Testis (tissue), 3 donors: ENCODE measurements around the gene CFAP53. TPM values are rescaled to one million over a fixed set of nuclear protein-coding genes. Genes with fewer than 3 reads are reported as not detected.

ENCODE experiments used
- DNase-seq: peaks from one replicate; pipeline ENCODE4 v3.0.0-alpha.2; 2019
- H3K27ac ChIP-seq, 2 donors: fragments of 200-600 bp; sonication (generic); one replicate each; pipeline ENCODE4 v1.5.1; 2019
- H3K27me3 ChIP-seq: fragments of 200-600 bp; sonication (generic); one replicate; pipeline ENCODE4 v1.5.1; 2019
- H3K36me3 ChIP-seq: fragments of 200-600 bp; sonication (generic); one replicate; pipeline ENCODE4 v1.5.1; 2017; ENCODE audit warnings: low read depth; ENCODE audit errors: missing control alignments
- H3K4me1 ChIP-seq: fragments of 200-600 bp; sonication (generic); one replicate; pipeline ENCODE4 v1.5.1; 2019
- H3K4me3 ChIP-seq, 2 donors: fragments of 200-600 bp; sonication (generic); one replicate each; pipeline ENCODE4 v1.5.1; 2017 to 2019
- H3K9me3 ChIP-seq: fragments of 200-600 bp; sonication (generic); one replicate; pipeline ENCODE4 v1.5.1; 2017
- CTCF ChIP-seq, 3 experiments: fragments of 450-650 bp in 2 of 3; fragments of 200-600 bp in 1 of 3; sonication (generic) in 1 of 3; IDR thresholded peaks; one replicate each; pipeline ENCODE4 v1.5.1; 2016 to 2019; ENCODE audit warnings: antibody characterized with exemption in 3 of 3, mild to moderate bottlenecking in 2 of 3, moderate library complexity in 1 of 3
- POLR2A ChIP-seq: fragments of 450-650 bp; IDR thresholded peaks from one replicate; pipeline ENCODE4 v1.6.1; 2017; ENCODE audit warnings: antibody characterized with exemption, mild to moderate bottlenecking, moderate library complexity
- WGBS, 2 donors: methylation state at CpG; one replicate each; pipeline ENCODE4 v1.1.5; 2018; 5-methylcytosine and 5-hydroxymethylcytosine counted together
- intact Hi-C: fragments of 100-400 bp; cut with DNase I; formaldehyde crosslinking; loops from one replicate; pipeline ENCODE4 v1.15.1; 2023; ENCODE audit warnings: low total_unique reads
- polyA plus RNA-seq: library from polyadenylated mRNA; stranded (reverse); fragments of 350-450 nt; fragmentation: Illumina TruSeq; extraction: RNeasy Lipid Tissue Mini Kit (QIAGEN cat#74804); gene quantifications from one replicate; pipeline ENCODE4 v1.2.3, GENCODE V29; 2014; ENCODE audit warnings: low read depth, low replicate concordance; ENCODE audit not compliant: insufficient read depth
- total RNA-seq, 2 donors: library from RNA; depleted of rRNA; stranded (reverse); fragments of >200 nt; gene quantifications; one replicate each; pipeline ENCODE4 v1.2.3, GENCODE V29; 2016

CFAP53 gene
- total and polyA plus RNA-seq, 3 donors from 2014 or later: 22.7 to 72.8 (median 48.6) TPM

DNA sequence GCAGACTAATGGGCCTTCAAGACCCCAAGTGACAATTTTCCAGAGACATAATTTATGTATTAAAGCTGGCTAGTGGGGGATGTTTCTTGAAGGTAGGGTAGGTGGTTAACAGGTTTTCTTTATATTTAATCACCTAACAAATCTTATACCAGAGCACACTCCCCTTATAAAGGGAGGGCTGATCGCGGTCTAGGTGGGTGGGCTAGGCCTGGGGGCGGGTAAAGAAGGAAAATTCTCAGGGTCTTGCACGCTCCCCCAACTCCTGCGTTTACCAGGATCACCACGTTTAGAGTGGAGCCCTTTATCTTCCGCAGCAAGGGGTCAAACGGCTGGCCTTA is 41.1 kb upstream of the CFAP53 start:
- no peaks in the 10 kb centered on the region for H3K27me3 ChIP-seq
- no peak for DNase-seq
- no peak overlapping the region for H3K27ac ChIP-seq
- no peaks in the 10 kb centered on the region for H3K9me3 ChIP-seq
- H3K4me1 ChIP-seq: peaks cover 6% of the 10 kb centered on the region
- TF ChIP-seq CTCF (IDR thresholded peaks at IDR 0.05) (no peak), POLR2A (no peak)
- WGBS, 2 donors: 1% methylated on average over 8 of the region's 8 CpGs
- intact Hi-C loops: no loop called here
- peak overlapping the region; percentile 38 to 60 for H3K4me3 ChIP-seq
- H3K36me3 ChIP-seq: no peaks in the 10 kb centered on the region

- Histone ChIP-seq H3K9me3 (no peaks in the 10 kb centered on the region), H3K36me3 (no peaks in the 10 kb centered on the region), H3K27me3 (no peaks in the 10 kb centered on the region), H3K27ac (no peak overlapping the region), H3K4me3 (peak overlapping the region; percentile 38 to 60), H3K4me1 (peaks cover 6% of the 10 kb centered on the region)
- DNase-seq: no peak
- intact Hi-C loops: no loop called here
- 18 to 42% methylated on average over 8 of the region's 8 CpGs for WGBS, 2 donors
- TF ChIP-seq CTCF (IDR thresholded peaks at IDR 0.05) (no peak), POLR2A (no peak)
Measured at GRCh38 chr18:50306944-50307343, 40.6 kb upstream of the CFAP53 start.

DNA sequence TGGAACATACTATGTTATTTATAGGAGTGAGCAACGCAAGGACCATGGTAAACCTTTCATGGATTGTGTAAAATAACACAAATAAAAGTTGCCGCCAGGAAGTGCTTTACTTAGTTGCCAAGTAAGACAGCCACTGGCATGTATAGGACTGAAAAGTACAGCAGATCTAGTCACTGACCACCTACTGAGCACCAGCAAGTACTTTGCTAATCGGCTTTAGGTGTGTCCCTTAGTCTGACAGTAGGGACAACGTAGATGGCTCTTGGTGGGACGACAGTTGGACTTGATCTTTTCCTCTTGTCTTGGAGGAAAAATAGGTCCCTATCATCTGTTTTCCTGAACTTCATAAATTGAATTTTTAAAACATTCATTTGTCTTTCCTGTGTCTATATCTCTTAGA is 34.8 kb upstream of the CFAP53 start:
- TF ChIP-seq POLR2A: no peak
- TF ChIP-seq CTCF (IDR thresholded peaks at IDR 0.05): no peak
- Histone ChIP-seq H3K27ac (no peak overlapping the region), H3K4me1 (no peaks in the 10 kb centered on the region), H3K4me3 (no peak overlapping the region), H3K27me3 (no peaks in the 10 kb centered on the region), H3K36me3 (no peaks in the 10 kb centered on the region), H3K9me3 (no peaks in the 10 kb centered on the region)
- WGBS, 2 donors: 52 to 74% methylated on average over 5 of the region's 5 CpGs
- no peak for DNase-seq
- intact Hi-C loops: no loop called here

DNA sequence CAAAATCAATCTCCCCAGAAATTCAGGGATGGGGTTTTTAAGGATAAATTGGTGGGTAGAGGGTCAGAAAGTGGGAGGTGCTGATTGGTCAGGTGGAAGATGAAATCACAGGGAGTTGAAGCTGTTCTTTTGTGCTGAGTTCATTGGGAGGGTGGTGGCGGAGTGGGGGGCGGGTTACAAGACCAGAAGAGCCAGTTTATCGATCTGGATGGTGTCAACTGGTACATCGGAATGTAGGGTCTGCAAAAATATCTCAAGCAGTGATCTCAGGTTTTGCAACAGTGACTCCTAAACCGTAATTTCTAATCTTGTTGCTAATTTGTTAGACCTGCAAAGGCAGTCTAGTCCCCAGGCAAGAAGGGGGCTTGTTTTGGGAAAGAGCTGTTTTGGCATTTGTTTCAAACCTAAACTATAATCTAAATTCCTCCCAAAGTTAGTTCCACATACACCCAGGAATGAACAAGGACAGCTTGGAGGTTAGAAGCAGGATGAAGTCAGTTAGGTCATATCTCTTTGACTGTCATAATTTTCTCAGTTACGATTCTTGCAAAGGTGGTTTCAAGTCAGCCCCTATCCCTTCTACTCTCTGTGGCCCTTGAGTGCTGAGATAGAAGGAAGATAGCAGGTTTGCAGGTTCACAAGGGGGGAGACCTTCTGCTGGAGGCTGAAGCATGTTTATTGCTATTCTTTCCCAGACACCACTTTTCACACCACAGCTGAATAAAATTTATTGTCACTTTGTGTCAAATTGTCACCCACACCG is 33.5 kb upstream of the CFAP53 start:
- intact Hi-C loops: no loop called here
- Histone ChIP-seq H3K27ac (no peak overlapping the region), H3K27me3 (no peaks in the 10 kb centered on the region), H3K4me3 (no peak overlapping the region), H3K4me1 (no peaks in the 10 kb centered on the region), H3K36me3 (no peaks in the 10 kb centered on the region), H3K9me3 (no peaks in the 10 kb centered on the region)
- no peak for TF ChIP-seq CTCF (IDR thresholded peaks at IDR 0.05)
- TF ChIP-seq POLR2A: no peak
- 65 to 72% methylated on average over 7 of the region's 7 CpGs for WGBS, 2 donors
- DNase-seq: no peak
